Glomerular visceral epithelial cell (primary cell): ENCODE data around the gene INSC.
"Not testable (repeated sequence)": the region's sequence is repeated elsewhere in the genome, so short reads cannot be mapped to it uniquely, and the experiment has no call there.

Source experiments
- DNase-seq: peaks from one replicate; pipeline ENCODE4 v3.0.0-alpha.2; 2016; ENCODE audit errors: extremely low spot score

Gene INSC, protein sequence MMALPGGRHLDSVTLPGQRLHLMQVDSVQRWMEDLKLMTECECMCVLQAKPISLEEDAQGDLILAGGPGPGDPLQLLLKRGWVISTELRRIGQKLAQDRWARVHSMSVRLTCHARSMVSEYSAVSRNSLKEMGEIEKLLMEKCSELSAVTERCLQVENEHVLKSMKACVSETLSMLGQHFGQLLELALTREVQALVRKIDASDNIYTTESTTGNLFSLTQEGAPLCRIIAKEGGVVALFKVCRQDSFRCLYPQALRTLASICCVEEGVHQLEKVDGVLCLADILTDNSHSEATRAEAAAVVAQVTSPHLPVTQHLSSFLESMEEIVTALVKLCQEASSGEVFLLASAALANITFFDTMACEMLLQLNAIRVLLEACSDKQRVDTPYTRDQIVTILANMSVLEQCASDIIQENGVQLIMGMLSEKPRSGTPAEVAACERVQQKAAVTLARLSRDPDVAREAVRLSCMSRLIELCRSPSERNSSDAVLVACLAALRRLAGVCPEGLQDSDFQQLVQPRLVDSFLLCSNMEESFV

DNA sequence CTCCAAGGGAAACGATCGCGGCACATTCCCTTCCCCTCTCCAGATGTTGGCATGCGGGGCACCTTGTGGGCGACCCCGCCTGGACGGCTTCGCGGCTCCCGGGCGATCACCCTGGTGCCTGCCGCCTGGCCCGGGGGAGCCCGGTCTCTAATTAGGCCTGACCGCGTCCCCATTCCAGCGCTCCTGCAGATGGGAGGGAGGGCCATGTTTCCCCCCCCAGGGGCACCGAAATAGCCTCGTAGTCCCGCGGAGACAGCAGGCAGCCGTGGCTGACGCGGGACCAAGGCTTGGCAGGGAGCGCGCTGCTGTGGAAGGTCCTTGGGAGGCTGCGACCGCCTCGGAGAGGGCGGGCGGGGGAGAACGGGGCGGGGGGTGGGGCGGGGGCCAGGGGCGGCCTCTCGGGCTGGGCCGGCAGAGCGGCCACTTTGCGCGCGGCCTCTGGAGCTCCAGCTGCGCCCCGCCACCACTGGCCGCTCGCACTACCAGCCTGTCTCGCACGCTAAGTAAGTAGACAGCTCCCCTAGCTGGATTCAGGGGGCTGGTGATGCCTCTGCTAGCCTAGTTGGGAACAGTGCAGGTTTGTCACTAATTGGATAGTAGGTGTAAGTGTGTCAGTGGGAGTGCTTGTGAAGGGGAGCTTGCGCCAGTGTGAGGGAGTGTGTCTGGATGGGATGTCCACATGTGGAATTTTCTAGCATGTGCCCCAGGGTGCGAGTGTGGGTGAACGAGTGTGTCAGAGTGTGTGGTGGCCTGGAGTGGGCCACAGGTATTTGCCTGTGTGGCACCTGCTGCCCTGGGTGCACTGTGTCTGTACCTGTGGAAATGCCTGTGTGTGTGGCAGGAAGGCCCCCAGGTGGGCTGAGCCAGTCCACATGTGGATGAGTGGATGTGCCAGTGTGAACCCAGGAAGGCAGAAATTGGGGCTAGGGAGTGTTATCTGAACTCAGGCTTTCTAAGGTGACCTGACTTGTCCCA, at the start of gene INSC:
INSC (plus strand) TSS at position 423 of the 975 bp plus-strand sequence. CDS start 34,252 bp downstream, outside the sequence.
- DNase-seq: no peak

DNA sequence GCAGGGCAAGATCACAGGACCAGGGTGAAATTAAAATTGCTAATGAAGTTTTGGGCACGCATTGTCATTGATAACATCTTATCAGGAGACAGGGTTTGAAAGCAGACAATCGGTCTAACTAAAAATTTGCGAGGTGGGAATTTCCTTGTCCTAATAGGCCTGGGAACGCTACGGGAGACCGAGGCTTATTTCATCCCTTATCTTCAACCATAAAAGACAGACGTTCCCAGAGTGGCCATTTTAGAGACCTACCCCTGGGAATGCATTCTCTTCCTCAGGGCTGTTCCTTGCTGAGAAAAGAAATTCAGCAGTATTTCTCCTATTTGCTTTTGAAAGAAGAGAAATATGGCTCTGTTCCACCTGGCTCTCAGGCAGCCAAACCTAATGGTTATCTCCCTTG, 45.0 kb upstream of the INSC start:
- DNase-seq: not testable (repeated sequence)

DNA sequence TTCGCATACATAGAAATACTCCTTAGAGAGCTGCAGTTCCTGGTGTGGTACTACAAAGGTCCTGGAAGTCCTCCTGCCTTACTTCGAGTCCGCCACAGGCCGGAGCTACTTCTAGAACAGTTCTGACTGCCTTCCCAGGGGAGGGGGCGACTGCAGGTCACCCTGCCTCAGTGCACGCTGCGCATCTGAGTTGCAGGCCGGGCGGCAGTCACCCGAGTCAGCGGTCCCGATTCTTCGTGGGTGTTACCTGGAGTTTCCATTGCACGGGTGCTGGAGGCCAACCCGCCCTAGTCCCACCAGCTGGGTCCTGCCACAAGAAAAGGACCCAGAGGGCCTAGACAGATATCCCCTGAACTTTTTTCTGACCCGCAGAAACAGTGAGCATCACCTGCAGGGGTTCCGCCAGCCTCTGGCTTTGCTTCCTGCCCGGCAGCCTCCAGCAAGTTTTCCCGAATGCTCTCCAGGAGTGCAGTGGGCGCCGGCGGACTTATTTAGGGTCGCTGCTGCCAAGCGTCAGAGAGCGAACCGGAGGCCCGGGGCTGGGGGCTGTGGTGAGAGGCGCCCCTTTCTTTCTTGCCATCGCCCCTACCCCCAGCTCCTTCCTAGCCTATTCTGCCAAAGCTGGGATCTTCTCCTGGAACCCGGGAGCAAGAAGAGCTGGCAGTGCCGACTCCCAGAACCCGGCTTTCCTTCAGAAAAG, 43.0 kb upstream of the INSC start:
- DNase-seq: no peak

DNA sequence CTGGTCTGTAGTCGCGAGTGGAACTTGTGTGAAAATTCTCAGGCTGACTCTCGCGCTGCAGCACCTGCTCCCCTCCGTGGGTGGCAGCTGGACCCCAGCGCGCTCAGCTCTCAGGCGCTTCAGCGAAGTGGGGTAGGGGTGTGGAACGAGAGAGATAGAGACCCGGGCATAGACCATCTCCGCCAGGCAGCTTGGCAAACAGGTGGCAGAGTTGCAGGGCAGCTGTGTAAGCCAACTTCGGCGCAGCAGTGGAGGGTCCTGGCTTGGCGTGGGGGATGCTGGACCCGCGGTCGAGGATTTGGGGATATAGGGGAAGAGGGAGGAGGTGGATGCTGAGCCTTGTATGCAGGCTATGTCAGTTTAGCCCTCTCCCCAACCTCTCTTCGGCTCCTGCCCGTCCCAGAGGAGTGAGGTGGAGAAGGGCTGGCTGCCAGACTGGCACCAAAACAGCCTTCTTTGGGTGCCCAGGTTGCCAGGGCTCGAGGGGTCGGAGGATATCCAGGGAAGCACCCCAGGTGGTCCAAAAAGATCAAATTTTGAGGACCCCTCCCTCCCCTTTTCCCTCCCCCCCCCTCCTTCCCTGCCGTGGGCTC, 42.1 kb upstream of the INSC start:
- no peak for DNase-seq

DNA sequence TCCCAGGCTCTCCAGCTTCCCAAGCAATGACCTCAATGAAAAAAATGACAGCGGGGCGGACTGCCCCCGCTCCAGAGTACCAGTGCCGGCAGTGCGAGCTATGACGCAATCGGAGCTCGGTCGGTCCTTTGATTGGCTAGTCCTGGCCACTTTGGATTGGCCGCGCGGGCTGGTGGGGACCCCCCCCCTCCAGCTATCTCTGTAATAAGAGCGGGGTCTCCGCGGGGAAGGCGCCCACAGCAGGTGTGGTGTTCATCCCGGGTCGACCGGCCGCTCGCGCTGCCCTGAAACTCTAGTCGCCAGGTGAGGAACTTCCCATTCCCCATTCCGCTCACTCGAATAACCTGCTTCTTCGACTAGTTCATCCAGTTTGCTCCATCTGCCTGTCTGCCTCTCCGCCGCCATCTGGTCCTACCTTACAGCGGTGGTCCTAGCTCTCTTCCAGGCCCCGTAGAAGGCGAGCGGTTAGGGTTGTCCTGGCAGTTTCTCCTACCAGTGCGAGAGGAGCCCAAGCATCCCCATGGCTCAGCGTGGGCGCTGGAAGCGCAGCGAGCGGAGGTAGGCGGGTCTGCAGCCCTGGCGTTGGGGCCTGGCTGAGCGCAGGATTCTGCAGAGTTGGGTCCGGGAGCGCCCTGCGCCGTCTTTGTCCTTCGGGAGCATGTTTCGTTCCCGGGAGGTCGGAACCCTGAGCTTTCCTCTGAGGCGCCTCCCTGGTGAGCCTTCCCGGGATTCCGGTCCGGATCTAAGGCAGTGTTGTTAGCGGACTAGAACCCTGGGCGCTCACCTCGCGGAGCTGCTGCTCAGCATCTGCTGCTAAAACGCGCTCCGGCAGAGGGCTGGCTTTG, 41.1 kb upstream of the INSC start, which contains the start of gene CALCB:
CALCB (plus strand) TSS at position 233 of the 845 bp plus-strand sequence. CDS start 1,126 bp downstream, outside the sequence.
- no peak for DNase-seq

DNA sequence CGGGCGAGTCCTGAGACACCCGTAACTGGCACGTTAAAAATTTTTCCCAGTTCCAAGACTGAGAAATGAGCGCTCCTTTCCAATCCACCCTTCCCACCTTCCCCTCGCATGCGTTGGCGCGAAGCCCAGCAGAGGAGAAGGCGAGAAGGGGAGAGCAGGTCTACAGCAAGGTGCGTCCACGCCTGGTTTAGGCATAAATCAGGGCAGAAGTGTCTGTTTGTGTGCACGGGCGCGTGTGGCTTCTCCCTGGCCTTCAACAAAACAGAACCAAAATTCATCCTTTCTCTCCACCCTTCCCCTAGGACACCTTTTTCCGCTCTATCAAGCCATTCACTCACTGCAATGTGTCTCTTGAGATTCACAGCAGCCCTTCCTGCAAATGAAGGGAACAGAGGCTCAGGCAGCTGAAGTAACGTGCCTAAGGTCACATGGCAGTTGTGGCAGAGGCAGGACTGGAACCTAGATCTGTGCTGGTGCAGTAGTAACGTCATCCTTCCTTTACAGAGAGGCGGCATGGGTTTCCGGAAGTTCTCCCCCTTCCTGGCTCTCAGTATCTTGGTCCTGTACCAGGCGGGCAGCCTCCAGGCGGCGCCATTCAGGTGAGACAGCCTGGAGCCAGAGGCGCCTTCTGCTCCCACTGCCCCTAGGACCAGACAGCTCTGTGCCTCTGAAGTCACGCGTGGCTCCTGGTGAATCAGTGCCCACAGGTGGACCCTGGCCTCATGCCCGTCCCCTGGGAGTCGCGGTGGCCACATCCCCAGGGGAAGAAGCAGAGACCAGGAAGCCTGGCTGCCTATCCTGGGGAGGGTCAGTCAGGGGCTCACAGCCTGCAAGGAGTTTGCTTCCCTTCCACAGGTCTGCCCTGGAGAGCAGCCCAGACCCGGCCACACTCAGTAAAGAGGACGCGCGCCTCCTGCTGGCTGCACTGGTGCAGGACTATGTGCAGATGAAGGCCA, 40.2 kb upstream of the INSC start:
- DNase-seq: peak; percentile 63

DNA sequence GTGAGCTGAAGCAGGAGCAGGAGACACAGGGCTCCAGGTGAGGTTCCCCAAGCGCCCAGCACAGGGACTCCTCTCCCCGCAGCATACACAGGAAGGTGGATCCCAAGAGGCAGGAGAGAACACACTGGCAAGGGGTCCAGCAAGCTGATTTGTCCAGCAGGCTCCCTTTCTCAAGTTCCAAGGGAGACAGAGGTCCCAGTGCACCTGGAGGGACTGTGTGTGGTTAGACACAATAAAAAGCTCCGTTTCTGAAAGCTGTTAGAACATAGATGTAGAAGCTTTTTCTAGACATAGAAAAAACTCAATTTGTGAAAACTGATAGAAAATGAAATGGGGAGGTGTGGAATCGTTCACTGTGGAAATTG, 39.6 kb upstream of the INSC start:
- DNase-seq: no peak

DNA sequence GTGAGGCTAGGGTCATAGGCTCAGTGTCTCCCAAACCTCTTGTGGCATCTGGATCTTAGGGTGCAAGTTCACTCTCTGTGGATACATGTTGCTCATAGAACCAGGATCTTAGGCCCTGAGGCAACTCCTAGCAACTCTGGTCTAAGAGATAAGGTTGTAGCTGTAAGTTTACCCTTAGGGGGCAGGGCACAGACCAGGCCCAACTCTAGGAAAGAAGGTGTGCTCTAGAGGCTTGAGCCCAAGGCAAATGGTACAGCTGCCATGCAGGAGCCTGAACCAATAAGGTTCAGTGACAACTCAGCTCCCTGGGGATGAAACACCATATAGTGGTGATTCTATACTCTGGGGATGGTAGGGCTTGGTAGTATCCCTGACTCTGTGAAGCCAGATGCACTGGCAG, 23.5 kb upstream of the INSC start:
- DNase-seq: no peak

DNA sequence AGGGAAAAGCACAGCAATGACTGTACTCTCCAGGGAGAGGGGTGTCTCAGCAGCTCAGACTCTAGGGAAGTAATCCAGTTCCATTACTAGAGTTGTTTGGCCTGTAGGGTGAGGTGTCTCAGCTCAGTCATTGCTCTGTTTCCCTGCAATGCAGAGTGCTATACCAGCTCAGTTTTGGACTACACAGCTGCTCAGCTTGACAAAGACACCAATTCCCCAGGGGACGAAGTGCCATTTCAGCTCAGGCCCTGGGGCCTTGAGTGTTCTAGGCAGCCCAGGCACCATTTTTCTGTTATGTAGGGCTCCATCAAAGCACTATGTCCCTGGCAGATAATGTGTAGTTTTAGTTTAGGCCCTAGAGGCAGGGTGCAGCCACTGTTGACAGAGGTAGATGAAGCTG, 23.1 kb upstream of the INSC start:
- no peak for DNase-seq

DNA sequence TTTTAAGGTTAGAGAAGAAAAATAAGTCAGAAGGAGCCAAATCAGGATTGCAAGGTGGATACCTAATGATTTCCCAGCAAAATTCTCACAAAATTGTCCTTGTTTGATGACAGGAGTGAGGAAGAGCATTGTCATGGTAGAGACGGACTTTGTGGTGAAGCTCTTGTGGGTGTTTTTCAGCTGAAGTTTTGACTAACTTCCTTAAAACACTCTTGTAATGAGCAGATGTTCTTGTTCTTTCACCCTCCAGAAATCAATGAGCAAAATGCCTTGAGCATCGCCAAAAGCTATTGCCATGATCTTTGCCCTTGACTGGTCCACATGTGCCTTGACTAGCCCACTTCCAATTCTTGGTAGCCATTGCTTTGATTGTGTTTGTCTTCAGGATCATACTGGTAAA, 21.3 kb upstream of the INSC start:
- DNase-seq: no peak

DNA sequence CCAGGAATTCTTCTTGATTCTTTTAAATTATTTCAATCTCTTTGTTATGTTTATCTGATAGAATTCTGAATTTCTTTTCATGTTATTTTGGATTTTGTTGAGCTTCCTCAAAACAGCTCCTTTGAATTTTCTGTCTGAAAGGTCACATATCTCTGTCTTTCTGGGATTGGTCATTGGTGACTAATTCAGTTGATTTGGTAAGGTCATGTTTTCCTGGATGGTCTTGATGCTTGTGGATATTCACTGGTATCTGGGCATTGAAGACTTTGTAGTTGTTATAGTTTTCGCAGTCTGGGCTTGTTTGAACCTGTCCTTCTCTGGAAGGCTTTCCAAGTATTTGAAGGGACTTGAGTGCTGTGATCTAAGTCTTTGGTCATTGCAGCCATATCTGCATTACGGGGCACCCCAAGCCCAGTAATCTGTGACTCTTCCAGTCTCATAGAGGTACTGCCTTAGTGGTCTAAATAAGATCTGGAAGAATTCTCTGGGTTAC, 18.9 kb upstream of the INSC start:
- no peak for DNase-seq

DNA sequence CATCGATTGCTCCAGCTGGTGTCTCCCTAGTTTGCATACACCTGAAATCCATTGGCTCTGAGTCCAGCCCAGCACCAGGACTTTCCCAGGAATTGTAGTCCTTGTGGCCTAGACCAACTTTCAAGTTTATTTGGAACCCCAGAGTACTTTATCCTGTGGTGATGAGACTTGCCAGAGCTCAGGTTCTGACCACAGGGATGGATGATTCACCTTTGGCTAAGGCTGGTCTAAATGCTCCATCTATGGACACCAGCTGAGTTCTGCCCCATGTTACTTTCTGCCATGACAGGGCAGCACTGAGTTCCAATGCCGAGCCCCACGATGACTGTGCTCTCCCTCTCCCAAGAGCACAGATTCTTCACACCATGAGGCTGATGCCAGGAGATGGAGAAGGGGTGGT, 17.3 kb upstream of the INSC start:
- no peak for DNase-seq

DNA sequence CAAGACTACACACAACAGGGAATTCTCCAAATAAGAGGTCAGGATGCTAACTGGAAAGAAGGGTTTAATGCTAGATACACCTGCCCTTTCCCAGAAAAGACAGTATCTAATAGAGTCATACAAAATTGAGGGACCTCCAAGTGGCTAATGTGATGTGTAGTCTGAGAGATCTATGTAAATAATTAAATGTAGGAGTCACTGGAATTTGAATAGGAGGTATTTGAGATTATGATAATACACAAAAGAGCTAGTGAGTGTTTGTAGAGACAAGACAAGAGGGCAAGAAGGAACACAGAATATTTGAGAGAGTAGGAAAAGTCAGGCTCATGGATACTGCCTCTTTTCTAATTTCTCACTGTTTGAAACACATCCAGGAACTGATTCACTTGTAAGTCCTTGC, 15.5 kb upstream of the INSC start:
- no peak for DNase-seq

DNA sequence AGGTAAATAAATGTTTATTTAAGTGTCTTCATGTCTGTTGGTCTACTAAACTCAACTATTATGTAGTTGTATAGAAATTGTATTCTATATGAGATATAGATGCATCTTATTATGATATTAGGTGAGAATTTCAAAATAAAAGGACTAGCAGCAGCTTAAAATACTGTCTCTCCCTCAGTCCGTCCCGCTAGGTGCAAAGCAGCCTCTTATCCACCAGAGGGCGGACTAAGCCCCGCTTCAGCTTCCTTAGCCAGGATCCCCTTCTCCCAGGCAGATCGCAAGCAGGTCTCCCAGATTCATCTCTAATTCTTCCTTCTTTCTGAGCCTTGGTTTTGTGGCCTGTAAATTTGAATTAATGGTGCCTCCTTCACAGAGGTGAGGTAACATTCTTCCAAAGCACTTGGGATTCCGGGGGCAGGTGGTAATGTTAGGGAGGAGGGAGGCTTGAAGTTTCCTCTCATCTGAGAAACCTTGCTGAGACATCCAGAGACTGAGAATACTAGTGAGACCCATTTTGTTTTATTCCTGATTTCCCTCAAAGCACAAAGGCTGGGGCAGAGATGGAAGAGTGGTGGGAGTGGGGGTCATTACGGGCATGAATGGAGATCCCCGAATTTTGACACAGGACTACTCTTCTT, 13.5 kb upstream of the INSC start:
- peak; percentile 66 for DNase-seq

DNA sequence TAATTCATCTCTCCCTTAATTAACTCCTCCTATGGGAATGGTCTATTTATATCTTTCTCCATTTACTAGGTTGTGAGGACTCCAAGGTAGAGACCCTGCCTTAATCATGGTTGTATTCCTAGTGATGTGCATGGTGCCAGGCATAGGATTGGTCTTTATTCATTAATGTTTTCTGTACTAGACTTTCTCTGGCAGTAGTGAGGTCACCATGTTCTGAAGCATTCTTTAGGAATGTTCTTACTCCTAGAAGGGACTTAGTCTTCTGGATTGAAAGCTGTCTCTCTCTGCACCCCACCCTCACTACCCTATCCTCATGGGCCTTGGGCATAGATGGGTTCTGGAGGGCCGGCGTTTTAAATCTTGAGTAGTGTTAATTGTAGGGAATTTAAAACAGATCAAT, 10.6 kb upstream of the INSC start:
- DNase-seq: no peak

DNA sequence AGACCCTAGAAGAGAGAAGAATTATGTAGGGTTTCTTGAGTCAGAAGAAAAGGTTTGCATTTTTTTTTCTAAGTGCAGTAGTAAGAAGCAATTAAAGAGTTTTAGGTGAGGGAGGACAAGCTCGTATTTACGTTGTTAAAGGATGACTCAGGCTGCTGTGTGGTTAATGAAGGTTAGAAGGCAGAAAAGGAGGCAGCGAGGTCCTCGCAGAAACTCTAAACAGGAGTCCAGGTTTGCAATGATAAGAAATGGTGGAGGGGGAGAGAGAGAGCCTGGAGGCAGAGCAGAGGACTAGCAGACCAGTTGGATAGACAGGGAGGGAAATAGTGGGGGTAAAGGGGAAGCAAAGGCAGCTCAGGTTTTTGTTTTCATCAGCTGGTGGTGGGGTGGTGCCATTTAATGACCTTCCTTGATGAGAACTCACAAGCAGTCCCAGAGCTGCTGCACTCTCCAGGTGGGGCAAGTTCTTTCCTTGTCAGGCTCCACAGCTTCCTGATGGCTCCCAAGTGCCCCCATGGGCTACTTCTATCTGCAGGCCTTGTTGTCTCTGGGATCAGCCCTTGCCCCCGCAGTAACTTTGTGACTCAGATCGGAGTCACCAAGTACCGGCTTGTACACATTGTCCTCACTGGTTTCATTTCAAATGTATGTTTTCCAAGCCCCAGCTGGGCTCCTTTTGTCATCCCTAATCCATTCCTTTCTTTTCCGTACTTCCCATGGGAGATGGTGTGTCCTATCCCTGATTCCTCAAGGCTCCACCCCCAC, 8.3 kb upstream of the INSC start:
- DNase-seq: peak; percentile 27

DNA sequence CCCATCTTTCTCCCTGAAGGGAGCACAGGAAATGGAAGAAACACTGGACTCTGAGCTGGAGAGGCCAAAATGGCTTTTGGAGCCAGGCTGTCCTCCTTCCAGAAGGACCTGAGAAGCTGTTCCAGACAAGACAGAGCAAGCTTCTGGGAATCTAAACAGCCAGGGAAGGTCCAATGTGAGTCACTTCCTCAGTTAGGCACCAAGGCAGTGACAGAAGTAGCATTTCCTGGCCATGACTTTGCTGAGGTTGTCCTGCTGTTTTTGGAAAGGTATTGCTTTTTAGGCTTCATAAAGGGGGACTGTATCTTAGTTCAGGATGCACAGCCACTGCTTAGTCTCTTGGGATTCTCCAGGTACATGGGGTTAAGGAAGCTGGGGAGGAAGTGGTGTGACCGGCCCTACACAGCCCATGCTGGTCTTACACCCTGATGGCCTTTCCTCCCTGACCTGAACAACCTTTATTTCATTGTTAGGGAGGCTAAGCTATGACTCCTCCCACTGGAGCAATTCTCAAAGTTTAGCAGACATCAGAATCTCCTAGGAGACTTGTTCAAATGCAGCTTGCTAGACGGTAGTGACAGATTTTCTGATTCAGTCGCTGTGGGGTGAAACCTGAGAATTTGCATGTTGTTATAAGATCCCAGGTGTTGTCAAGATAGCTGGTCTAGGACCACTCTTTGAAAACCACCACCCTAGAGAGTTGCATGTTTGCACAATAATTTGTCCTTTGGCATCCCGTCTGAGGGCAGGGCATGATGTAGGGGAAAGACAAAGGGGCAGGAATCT, 6.8 kb upstream of the INSC start:
- DNase-seq: no peak
